ENCODE measurements around the gene FSHR.

DNA sequence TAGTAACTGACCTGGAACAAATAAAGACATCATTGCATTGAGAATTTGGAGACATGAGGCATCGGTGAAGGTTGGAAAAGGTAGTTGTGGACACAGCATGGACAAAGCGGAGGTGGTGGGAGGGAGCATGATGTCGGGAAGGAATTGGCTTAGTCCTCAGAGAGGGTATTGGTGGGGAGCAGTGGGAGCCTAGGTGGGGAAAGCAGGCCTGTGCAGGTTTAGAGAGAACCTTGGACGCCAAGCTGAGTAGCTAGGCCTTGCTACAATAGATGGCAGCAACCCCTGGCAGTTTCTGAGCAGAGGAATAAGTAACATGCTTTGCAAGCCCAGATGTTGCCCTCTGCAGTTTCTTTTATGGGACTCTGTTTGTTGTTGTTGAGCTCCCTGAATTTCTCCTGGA, 221.6 kb downstream of the FSHR start:
- TF ChIP-seq, protein P1, sequence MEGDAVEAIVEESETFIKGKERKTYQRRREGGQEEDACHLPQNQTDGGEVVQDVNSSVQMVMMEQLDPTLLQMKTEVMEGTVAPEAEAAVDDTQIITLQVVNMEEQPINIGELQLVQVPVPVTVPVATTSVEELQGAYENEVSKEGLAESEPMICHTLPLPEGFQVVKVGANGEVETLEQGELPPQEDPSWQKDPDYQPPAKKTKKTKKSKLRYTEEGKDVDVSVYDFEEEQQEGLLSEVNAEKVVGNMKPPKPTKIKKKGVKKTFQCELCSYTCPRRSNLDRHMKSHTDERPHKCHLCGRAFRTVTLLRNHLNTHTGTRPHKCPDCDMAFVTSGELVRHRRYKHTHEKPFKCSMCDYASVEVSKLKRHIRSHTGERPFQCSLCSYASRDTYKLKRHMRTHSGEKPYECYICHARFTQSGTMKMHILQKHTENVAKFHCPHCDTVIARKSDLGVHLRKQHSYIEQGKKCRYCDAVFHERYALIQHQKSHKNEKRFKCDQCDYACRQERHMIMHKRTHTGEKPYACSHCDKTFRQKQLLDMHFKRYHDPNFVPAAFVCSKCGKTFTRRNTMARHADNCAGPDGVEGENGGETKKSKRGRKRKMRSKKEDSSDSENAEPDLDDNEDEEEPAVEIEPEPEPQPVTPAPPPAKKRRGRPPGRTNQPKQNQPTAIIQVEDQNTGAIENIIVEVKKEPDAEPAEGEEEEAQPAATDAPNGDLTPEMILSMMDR (IDR thresholded peaks at IDR 0.05; ENCODE audit: insufficient read depth, low read length), result no peak
- no peak for TF ChIP-seq POLR2AphosphoS5 (IDR thresholded peaks at IDR 0.05; ENCODE audit: low read depth)

All from HL-60 (cell line).